Esophagus squamous epithelium (tissue), 4 donors: ENCODE measurements around the gene FBXO4.

ENCODE experiments used
- CTCF ChIP-seq, 6 experiments: fragments of 450-650 bp in 4 of 6; fragments of 200-600 bp in 2 of 6; sonication (generic) in 2 of 6; IDR thresholded peaks; one replicate each; pipeline ENCODE4 v1.5.1; 2016 to 2019; ENCODE audit warnings: antibody characterized with exemption in 6 of 6, mild to moderate bottlenecking in 4 of 6, moderate library complexity in 4 of 6
- POLR2A ChIP-seq, 4 donors: fragments of 450-650 bp; IDR thresholded peaks; one replicate each; pipeline ENCODE4 v1.6.1; 2017; ENCODE audit warnings: antibody characterized with exemption in 4 of 4, mild to moderate bottlenecking in 4 of 4, moderate library complexity in 3 of 4

DNA sequence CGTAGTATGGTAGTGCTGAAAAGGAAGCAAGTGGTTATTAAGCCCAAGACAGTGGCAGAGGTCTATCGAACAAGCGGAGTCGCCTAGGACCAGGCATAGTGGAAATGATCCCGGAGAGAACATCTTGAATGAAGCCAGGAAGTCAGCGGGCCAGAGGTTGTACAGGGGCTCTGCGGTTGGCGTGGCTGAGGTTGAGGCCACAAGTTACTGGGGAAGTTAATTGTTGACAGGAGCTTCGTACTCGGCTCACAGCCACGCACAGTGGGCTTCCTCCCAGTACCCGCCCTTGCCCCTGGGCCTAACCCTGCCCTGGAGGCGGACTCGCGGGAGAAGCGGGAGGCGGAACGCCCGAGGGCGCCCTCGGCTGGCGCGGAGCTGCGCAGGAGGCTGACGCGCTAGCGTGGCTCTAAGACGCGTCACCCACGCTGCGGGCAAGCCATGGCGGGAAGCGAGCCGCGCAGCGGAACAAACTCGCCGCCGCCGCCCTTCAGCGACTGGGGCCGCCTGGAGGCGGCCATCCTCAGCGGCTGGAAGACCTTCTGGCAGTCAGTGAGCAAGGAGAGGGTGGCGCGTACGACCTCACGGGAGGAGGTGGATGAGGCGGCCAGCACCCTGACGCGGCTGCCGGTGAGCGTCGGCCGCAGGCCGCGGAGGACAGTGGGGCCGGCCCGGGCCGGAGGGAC lies at the start of gene FBXO4:
- peak in 4 of 6 experiments; percentile 30 to 39 (median 36) for TF ChIP-seq CTCF (IDR thresholded peaks at IDR 0.05)
- TF ChIP-seq POLR2A (IDR thresholded peaks at IDR 0.05): peak in 2 of 4 donors; percentile 69 to 70
